Renal cortical epithelial cell (primary cell): ENCODE data around the gene TGFBI. TPM values are rescaled to one million over a fixed set of nuclear protein-coding genes. Genes with fewer than 3 reads are reported as not detected.

Experiments
- DNase-seq: peaks from one replicate; pipeline ENCODE4 v3.0.0-alpha.2; 2011; ENCODE audit warnings: low read depth
- total RNA-seq: library from RNA; depleted of rRNA; stranded (reverse); fragments of >200 nt; gene quantifications from 2 replicates; pipeline ENCODE4 v1.2.3, GENCODE V29; 2014

Gene TGFBI
- total RNA-seq, 1 donor from 2014 or later = 468 TPM

GRCh38 chr5:136001466-136001981 is 27.3 kb upstream of the TGFBI start:
- no peak for DNase-seq

DNA sequence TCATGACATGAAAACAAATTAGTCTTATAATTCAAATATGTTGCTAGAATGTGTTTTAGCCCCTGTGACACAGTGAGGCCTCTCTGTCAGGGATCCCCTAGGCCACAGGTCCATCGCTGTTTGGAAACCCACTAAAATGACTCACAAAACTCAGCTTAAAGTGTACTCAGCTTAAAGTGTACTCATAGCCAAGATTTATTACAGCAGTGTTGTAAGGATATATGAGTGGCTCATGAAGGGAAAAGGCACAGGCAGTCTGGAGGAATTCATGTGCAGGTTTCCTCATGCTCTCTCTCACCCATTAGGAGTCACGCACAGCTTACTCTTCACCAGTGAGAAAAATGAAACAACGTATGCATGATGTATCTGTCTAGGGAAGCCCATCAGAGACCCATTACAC is 24.4 kb upstream of the TGFBI start:
- DNase-seq = peak; percentile 59

GRCh38 chr5:136005476-136005875 is 23.3 kb upstream of the TGFBI start:
- no peak for DNase-seq

GRCh38 chr5:136006164-136006563 is 22.6 kb upstream of the TGFBI start:
- no peak for DNase-seq

DNA sequence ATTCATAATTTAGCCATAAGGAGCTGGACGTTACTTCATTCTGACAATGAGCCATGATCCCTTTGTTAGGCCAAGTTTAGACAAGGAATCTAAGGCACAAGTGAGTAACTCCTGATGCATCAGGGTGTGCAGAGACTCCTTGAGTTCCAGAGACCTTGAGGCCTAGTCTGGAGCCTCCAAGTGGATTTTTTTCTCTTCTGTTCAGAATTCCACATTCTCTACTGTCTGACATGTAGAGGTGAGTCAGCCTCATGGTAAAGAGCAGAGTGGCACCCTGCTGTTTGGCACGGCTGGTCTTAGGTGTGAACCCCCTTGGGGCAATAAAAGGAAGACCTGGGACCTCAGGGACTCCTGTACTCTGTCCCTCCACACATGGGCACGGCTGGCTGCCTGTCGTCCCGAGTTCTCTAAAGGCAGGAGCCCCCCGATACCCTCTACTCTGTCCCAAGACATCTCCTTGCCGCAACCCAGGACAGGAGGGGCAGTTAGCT is 22.0 kb upstream of the TGFBI start:
- peak; percentile 85 for DNase-seq

DNA sequence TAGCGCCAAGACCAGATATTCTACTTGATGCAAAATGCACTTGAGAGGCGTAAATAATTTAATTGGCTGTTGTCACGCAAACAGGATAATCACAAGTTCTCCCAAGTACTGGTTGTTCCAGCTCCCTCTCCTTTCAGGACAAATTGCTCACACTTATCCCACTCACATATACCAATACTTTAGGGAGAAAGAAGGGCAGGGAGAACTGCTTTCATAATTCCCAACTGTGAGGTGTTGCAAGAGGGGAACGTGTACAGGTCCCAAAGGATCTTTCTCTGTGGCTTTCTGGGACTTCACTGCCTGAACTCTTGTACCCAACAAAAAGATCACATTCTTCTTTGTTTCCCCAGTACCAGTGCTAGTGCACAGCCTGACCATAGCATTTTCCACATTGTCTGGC is 21.5 kb upstream of the TGFBI start:
- no peak for DNase-seq

DNA sequence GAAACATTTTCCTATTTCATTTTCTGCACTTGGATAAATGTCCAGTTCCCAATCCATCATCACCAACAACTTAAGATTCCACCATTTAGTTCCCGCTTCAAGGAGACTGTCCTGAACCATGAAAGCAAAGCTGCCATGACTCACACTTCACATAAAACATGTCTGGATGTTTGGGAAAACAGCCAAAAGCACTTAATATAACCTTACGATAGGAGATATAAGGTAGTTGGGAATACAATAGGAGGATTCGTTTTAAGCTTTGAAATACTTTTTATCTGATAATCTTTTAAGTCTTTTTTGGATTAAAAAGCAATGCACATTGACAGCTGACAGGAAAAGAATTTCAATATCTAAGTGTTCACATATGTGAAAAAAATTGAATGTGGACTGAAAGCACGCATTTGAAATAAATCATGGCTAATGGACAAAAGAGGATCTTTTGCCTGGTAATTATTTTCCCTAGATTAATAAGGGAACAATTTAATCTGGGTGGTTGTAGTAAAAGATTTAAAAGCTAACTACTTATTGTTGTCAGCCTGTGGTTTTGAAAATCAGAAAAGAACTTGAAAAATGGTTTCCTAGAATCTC is 17.3 kb upstream of the TGFBI start:
- DNase-seq = peak; percentile 96

DNA sequence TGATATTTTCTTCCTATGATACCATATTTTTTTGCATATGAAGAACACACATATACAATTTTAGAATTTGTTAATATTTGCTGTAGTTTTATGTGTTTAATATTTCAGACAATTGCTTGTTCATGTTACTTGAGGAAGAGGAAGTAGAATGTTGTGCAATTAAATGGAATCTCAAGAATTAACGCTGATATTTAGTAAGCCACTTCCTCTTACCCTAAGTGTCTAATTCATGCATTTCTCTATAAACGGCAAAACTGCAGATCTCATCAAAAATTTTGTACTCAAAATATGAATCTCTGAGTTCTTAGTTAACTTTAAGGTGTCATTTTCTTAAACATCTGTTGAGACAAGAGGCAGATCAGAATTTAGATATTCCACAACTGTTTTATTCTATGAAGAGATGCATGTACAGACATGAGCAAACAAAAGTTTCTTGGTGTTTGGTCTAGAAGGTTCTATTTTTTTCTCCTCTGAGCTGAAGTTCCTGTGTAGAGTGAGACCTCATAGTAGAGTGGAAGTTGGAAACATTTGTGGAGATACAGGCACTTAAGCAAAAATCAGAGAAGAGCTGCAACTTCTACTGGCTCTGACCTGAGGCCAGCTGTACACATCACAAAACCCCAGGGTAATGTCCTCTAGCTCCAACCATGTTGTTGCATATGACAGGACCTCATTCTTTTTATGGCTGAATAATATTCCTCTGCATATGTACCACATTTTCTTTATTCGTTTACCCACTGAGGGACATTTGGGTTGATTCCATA is 16.6 kb upstream of the TGFBI start:
- peak; percentile 90 for DNase-seq

DNA sequence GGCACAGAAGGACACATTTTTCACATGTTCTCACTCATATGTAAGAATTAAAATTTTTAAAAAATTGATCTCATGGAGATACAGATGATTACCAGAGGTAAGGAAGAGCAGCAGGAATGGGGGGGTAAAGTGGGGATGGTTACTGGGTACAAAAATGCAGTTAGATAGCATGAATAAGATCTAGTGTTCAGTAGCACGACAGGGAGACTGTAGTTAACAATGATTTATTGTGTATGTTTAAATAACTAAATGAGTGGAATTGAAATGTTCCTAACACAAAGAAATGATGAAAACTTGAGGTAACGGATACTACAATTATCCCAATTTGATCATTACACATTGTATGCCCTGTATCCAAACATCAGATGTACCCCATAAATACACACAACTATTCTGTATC is 15.2 kb upstream of the TGFBI start:
- DNase-seq = no peak

GRCh38 chr5:136014049-136015002 is 14.5 kb upstream of the TGFBI start:
- no peak for DNase-seq

- no peak for DNase-seq
These were observed 13.8 kb upstream of the TGFBI start for GRCh38 chr5:136015003-136015375.

- DNase-seq = no peak
These were observed 12.7 kb upstream of the TGFBI start for GRCh38 chr5:136015966-136016650.

GRCh38 chr5:136016945-136017530 is 11.8 kb upstream of the TGFBI start:
- peak; percentile 99 for DNase-seq

- no peak for DNase-seq
These were observed 9.7 kb upstream of the TGFBI start for GRCh38 chr5:136018814-136019783.

DNA sequence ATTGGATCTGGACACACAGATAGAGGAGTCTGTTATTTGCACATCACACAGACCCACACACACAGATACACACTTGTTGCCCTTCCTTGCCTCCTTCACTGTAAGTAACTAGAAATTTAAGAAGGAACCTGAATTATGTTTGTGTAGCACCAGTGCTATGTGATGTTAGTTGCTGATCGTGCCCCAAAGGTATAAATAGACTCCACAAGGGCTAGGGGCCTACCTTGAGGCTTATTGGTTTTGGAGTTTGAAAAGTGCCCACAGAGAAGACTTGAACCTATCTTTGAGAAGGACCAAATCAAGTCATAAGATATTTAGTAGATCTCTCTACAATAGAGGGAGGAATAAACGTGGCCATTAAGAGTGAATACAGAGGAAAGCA is 8.8 kb upstream of the TGFBI start:
- no peak for DNase-seq

DNA sequence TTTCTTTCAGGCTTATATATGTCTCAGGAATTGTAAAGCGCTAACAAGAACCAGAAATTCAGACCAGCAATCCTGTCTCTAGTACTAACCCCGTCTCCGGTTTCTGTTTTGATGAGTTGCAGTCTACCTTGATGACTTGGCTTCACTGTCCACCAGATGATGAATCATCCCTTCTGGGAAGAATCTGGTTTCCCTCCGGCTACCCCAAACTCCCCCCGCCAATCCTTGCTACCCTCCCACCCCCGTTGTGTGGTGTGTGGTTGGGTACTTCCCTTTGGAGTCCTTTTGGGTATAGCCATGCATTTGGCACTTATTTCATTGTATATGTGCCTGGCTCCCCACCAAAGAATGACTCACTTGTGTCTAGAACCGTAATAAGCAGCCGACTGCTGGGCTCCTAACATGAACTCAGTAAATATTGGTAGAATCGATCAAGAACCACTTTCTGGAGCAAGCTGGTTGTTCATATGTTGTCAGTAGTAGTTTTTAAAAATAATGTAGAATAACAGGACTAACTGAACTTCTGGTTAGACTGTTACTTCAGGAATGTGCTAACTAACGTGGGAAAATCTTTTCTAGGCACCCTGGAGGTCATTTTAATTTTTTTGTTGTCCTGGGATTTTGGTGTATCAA is 8.3 kb upstream of the TGFBI start:
- peak; percentile 95 for DNase-seq

- DNase-seq = peak; percentile 80
These were observed 7.8 kb upstream of the TGFBI start for GRCh38 chr5:136021016-136021405.

GRCh38 chr5:136022965-136023364 is 5.8 kb upstream of the TGFBI start:
- DNase-seq = no peak

DNA sequence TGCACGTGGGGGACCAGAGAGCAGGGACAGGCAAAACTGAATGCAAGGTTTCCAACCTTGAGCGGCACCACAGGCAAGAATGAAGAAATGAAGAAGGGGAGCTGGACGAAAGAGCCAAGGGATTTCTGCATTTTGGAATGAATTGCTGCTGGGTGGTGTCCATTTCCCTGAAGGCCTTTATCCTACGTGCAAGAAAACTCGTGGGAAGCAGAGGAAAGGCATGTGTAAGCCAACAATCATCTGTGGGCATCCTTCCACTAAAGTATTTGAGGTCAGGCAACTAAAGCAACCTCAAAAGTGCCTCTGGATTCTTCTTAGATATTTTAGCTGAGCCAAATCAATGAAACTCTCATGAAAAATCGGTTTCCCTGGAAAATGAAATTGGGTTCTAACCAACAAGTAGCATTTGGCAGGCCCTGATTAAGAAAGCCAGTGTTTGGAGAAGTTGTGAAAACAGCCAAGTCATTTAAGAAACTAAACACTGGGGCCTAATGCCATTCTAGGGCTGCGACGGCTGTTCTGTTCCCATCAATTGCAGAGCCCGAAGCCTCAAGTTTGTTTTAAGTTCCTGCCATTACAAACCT is 4.7 kb upstream of the TGFBI start:
- DNase-seq = peak; percentile 35
